Tibial nerve (tissue), 3 donors: ENCODE results near the gene ATAD3B.

Experiments
- EP300 ChIP-seq, 2 donors: sonication (generic); formaldehyde crosslinking; IDR thresholded peaks; one replicate each; pipeline ENCODE4 v1.6.1; 2017; ENCODE audit warnings: antibody characterized with exemption in 2 of 2, mild to moderate bottlenecking in 1 of 2
- POLR2A ChIP-seq, 2 donors: fragments of 450-650 bp; IDR thresholded peaks; one replicate each; pipeline ENCODE4 v1.6.1; 2017; ENCODE audit warnings: antibody characterized with exemption in 2 of 2, mild to moderate bottlenecking in 2 of 2, moderate library complexity in 2 of 2

GRCh38 chr1:1442069-1442770, 29.3 kb upstream of the ATAD3B start:
- TF ChIP-seq POLR2A (IDR thresholded peaks at IDR 0.05) (no peak), EP300 (IDR thresholded peaks at IDR 0.05) (no peak)
